ENCODE results near the gene FETUB.

GRCh38 chr3:186664506-186664905 lies 24.3 kb downstream of the FETUB start:
- no peak for TF ChIP-seq CTCF (conservative IDR thresholded peaks at IDR 0.05)
- no peak for TF ChIP-seq ZFX (IDR thresholded peaks at IDR 0.05)

Data from C4-2B (cell line).